Stimulated activated CD8-positive, alpha-beta memory T cell treated with anti-CD3 and anti-CD28 coated beads, Interleukin-4, amount 100 ng/mL, for 1 hour (primary cell): ENCODE measurements around the gene DAPL1.
"Not testable (repeated sequence)": the region's sequence is repeated elsewhere in the genome, so short reads cannot be mapped to it uniquely, and the experiment has no call there.

Source experiments
- DNase-seq, 2 donors: peaks; one replicate each; pipeline ENCODE4 v3.0.0-alpha.2; 2020; ENCODE audit warnings: low read depth in 2 of 2, low spot score in 1 of 2

The DAPL1 gene

GRCh38 chr2:158822193-158822592 lies 27.1 kb downstream of the DAPL1 start:
- DNase-seq = no peak

- no peak for DNase-seq
These were observed 28.5 kb downstream of the DAPL1 start for GRCh38 chr2:158823486-158824237.

GRCh38 chr2:158825021-158825420 lies 29.9 kb downstream of the DAPL1 start:
- DNase-seq = no peak

GRCh38 chr2:158826965-158827364 lies 31.8 kb downstream of the DAPL1 start:
- DNase-seq = no peak

- DNase-seq = no peak
These were observed 33.5 kb downstream of the DAPL1 start for GRCh38 chr2:158828378-158829164.

- DNase-seq = no peak
These were observed 34.0 kb downstream of the DAPL1 start for GRCh38 chr2:158829167-158829566.

GRCh38 chr2:158830201-158830600 lies 35.1 kb downstream of the DAPL1 start:
- DNase-seq = no peak

GRCh38 chr2:158835431-158835830 lies 40.3 kb downstream of the DAPL1 start:
- DNase-seq = no peak

- no peak for DNase-seq
These were observed 42.5 kb downstream of the DAPL1 start for GRCh38 chr2:158837645-158838044.

- no peak for DNase-seq
These were observed 46.7 kb downstream of the DAPL1 start for GRCh38 chr2:158841850-158842249.

- DNase-seq = no peak
These were observed 50.3 kb downstream of the DAPL1 start for GRCh38 chr2:158845444-158845843.

- DNase-seq = no peak
These were observed 50.7 kb downstream of the DAPL1 start for GRCh38 chr2:158845859-158846258.

GRCh38 chr2:158847526-158847925 lies 52.4 kb downstream of the DAPL1 start:
- DNase-seq = not testable (repeated sequence)

GRCh38 chr2:158848031-158848970 lies 53.2 kb downstream of the DAPL1 start:
- DNase-seq = not testable (repeated sequence)

GRCh38 chr2:158860179-158860578 lies 65.1 kb downstream of the DAPL1 start:
- DNase-seq = not testable (repeated sequence)

- not testable (repeated sequence) for DNase-seq
These were observed 66.5 kb downstream of the DAPL1 start for GRCh38 chr2:158861626-158862025.

- not testable (repeated sequence) for DNase-seq
These were observed 70.4 kb downstream of the DAPL1 start for GRCh38 chr2:158865469-158865868.
